Measurements from ENCODE around the gene MARCKSL1. TPM values are rescaled to one million over a fixed set of nuclear protein-coding genes. Genes with fewer than 3 reads are reported as not detected.
A peak's percentile ranks its signal among the peaks of the same experiment; 100 is the strongest.

The MARCKSL1 gene
- total and polyA plus RNA-seq, 2 donors (not counting 1 experiment from before 2014, with no cell fraction given) = 73.2 to 106 TPM

GRCh38 chr1:32351399-32352238 is 15.6 kb upstream of the MARCKSL1 start:
- Mint-ChIP-seq H3K27me3 (no peaks in the 10 kb centered on the region), H3K9me3 (ENCODE audit: insufficient read depth) (no peaks in the 10 kb centered on the region), H3K4me3 (peak overlapping the region; percentile 88), H3K4me1 (peaks cover 22% of the 10 kb centered on the region), H3K27ac (peak overlapping the region; percentile 88)
- Histone ChIP-seq H4K20me1 (ENCODE audit: control insufficient read depth, insufficient read depth, low read length, poor library complexity, severe bottlenecking) (no peaks in the 10 kb centered on the region), H3K9me3 (ENCODE audit: control extremely low read depth in 1 of 3, control insufficient read depth in 2 of 3, insufficient read depth in 1 of 3, low read length in 2 of 3) (peaks cover 0 to 15% (median 4%) of the 10 kb centered on the region in 3 donors), H2AFZ (ENCODE audit: insufficient read depth, low read depth, low read length, poor library complexity, severe bottlenecking) (peak overlapping the region; percentile 95), H3K27ac (ENCODE audit: low read length in 2 of 2) (peak overlapping the region; percentile 54 to 91), H3K79me2 (ENCODE audit: control insufficient read depth, insufficient read depth, low read length) (no peaks in the 10 kb centered on the region), H3K4me2 (replicated peaks; ENCODE audit: low read depth, low read length, poor library complexity, severe bottlenecking) (peak overlapping the region; percentile 99), H3K4me1 (ENCODE audit: control insufficient read depth in 2 of 2, insufficient read depth in 2 of 2, low read length in 2 of 2) (peaks cover 14 to 27% of the 10 kb centered on the region in 2 donors), H3K4me3 (ENCODE audit: control extremely low read depth in 1 of 5, extremely low read depth in 1 of 5, insufficient read depth in 1 of 5, low read depth in 2 of 5, low read length in 4 of 5) (peak overlapping the region; percentile 40 to 75 (median 63)), H3K9ac (ENCODE audit: low read length) (peak overlapping the region; percentile 80), H3K36me3 (replicated peaks in 1 of 2; ENCODE audit: control extremely low read depth in 1 of 2, control insufficient read depth in 1 of 2, extremely low read depth in 1 of 2, insufficient read depth in 2 of 2, low read length in 1 of 2) (no peaks in the 10 kb centered on the region), H3K27me3 (replicated peaks in 1 of 4; ENCODE audit: control extremely low read depth in 1 of 4, control insufficient read depth in 3 of 4, insufficient read depth in 4 of 4, low read length in 3 of 4) (no peaks in the 10 kb centered on the region)
- TF ChIP-seq EZH2 (IDR thresholded peaks at IDR 0.05; ENCODE audit: borderline replicate concordance, insufficient read depth, low read depth, low read length, poor library complexity, severe bottlenecking) (no peak), CTCF (IDR thresholded peaks at IDR 0.05) (no peak)
- ChIA-PET CTCF (interaction anchor here (0.6 to 3.4 kb wide), 13 partner anchors 9 to 315 kb away, joined by 3 to 29 read pairs (median 4); partner anchors contain the start of genes BSDC1 and MARCKSL1), POLR2A (interaction anchor here (0.6 to 3.6 kb wide), 8 partner anchors 8 to 111 kb away, joined by 3 to 51 read pairs (median 4); partner anchors contain the start of genes HDAC1 and MARCKSL1)
- 4% methylated on average over 63 of the region's 75 CpGs for WGBS (ENCODE audit: insufficient coverage)
- ATAC-seq (ENCODE audit: low read depth) = peak; percentile 96
- intact Hi-C loops (cut with micrococcal nuclease) = loop anchor here (1.0 to 10.0 kb wide), 9 partner anchors 9 to 707 kb away; partner anchors contain the start of genes BSDC1, EIF3I, HDAC1 and MARCKSL1
- DNase-seq = peak; percentile 95

Data from B cell (primary cell).